ENCODE results near the gene NDUFS6. TPM values are rescaled to one million over a fixed set of nuclear protein-coding genes. Genes with fewer than 3 reads are reported as not detected.

The NDUFS6 gene
- total and polyA plus RNA-seq, 2 of the 4 experiments (the other 2 are of a cell fraction): 10.4 to 69.0 TPM

GRCh38 chr5:1830571-1831228 is 29.5 kb downstream of the NDUFS6 start:
- Histone ChIP-seq H3K79me1 (ENCODE audit: low read depth in 1 of 2, low read length in 2 of 2) (no peaks in the 10 kb centered on the region), H3K18ac (ENCODE audit: low read depth, low read length) (no peak overlapping the region), H4K20me1 (ENCODE audit: insufficient read depth, low read length) (no peaks in the 10 kb centered on the region), H2BK15ac (ENCODE audit: low read depth, low read length) (no peak overlapping the region), H2AK9ac (replicated peaks; ENCODE audit: low read depth, low read length, poor library complexity) (no peak overlapping the region), H3K27me3 (ENCODE audit: control insufficient read depth, insufficient read depth, low read length) (peaks cover 23% of the 10 kb centered on the region), H3K9me3 (ENCODE audit: control insufficient read depth, insufficient read depth, low read length) (no peaks in the 10 kb centered on the region), H4K8ac (ENCODE audit: low read depth in 2 of 2, low read length in 2 of 2) (no peak overlapping the region), H4K5ac (ENCODE audit: low read depth, low read length) (no peak overlapping the region), H3K27ac (ENCODE audit: insufficient read depth, low read length) (no peak overlapping the region), H3K4me3 (ENCODE audit: insufficient read depth, low read depth, low read length) (no peak overlapping the region), H3K14ac (replicated peaks; ENCODE audit: low read depth, low read length) (no peak overlapping the region), H2BK120ac (ENCODE audit: low read depth, low read length) (no peak overlapping the region), H3K56ac (ENCODE audit: extremely low read depth, insufficient read depth, low read length) (no peak overlapping the region), H3K4ac (ENCODE audit: low read depth, low read length) (no peak overlapping the region), H2AK5ac (ENCODE audit: low read depth, low read length) (no peak overlapping the region), H3K4me2 (ENCODE audit: low read depth, low read length) (no peak overlapping the region), H2AFZ (replicated peaks; ENCODE audit: low read length, poor library complexity) (no peak overlapping the region), H4K91ac (ENCODE audit: insufficient read depth, low read depth, low read length) (no peak overlapping the region), H3K23ac (ENCODE audit: low read depth, low read length) (no peak overlapping the region), H3K4me1 (ENCODE audit: control insufficient read depth, insufficient read depth, low read length) (no peaks in the 10 kb centered on the region; the same call in 1 of the 2 replicates), H3K9ac (ENCODE audit: low read depth, low read length) (no peak overlapping the region), H3K9me1 (ENCODE audit: insufficient read depth, low read length) (0 out of 2 replicates have a peak, but pooled peaks cover 2% of the 10 kb centered on the region), H2BK20ac (ENCODE audit: low read depth, low read length) (no peak overlapping the region), H3K36me3 (ENCODE audit: control insufficient read depth, insufficient read depth, low read length) (peaks cover 5% of the 10 kb centered on the region), H2BK5ac (ENCODE audit: low read depth, low read length, poor library complexity, severe bottlenecking) (no peak overlapping the region)
- dilution Hi-C loops (cut with HindIII; ENCODE audit: low sequenced_read_pairs, unreplicated experiment) (no loop called here), in situ Hi-C loops (cut with MboI; ENCODE audit: low sequenced_read_pairs) (no loop called here), intact Hi-C loops (cut with micrococcal nuclease) (no loop called here)
- WGBS, 2 experiments (ENCODE audit: extremely low coverage in 2 of 2, insufficient read length in 1 of 2): 75% methylated on average over 8 of the region's 17 CpGs; no CpG with 5 or more reads in 1 of the 2 experiments
- ATAC-seq (ENCODE audit: low read depth): no peak
- no peak for DNase-seq
- TF ChIP-seq USF2 (IDR thresholded peaks at IDR 0.05; ENCODE audit: low read depth, low read length): no peak
- CTCF ChIA-PET: no interaction called here
- POLR2A ChIA-PET (ENCODE audit: unreplicated experiment): no interaction called here
- BruUV-seq (replicated peaks): no TSS peak

Measured in IMR-90 (cell line).